Esophagus squamous epithelium (tissue), 4 donors: ENCODE results near the gene UNC5C.

Experiments used
- CTCF ChIP-seq, 6 experiments: fragments of 450-650 bp in 4 of 6; fragments of 200-600 bp in 2 of 6; sonication (generic) in 2 of 6; IDR thresholded peaks; one replicate each; pipeline ENCODE4 v1.5.1; 2016 to 2019; ENCODE audit warnings: antibody characterized with exemption in 6 of 6, mild to moderate bottlenecking in 4 of 6, moderate library complexity in 4 of 6
- POLR2A ChIP-seq, 4 donors: fragments of 450-650 bp; IDR thresholded peaks; one replicate each; pipeline ENCODE4 v1.6.1; 2017; ENCODE audit warnings: antibody characterized with exemption in 4 of 4, mild to moderate bottlenecking in 4 of 4, moderate library complexity in 3 of 4

GRCh38 chr4:95510145-95510544 lies 38.6 kb downstream of the UNC5C start:
- TF ChIP-seq CTCF (IDR thresholded peaks at IDR 0.05): peak in 4 of 6 experiments; percentile 18 to 40 (median 27)
- no peak for TF ChIP-seq POLR2A (IDR thresholded peaks at IDR 0.05)
